ENCODE measurements around the gene ITGA4.

- TF ChIP-seq POLR2A (IDR thresholded peaks at IDR 0.05) (no peak), CTCF (IDR thresholded peaks at IDR 0.05) (no peak)
Measured at GRCh38 chr2:181472990-181473389, 15.8 kb downstream of the ITGA4 start.

Data from esophagus squamous epithelium (tissue), 4 donors.